HS-27A (cell line): ENCODE data around the gene SERPINF2.
"Not testable (repeated sequence)": the region's sequence is repeated elsewhere in the genome, so short reads cannot be mapped to it uniquely, and the experiment has no call there.

ENCODE experiments used
- DNase-seq: peaks from one replicate; pipeline ENCODE4 v3.0.0-alpha.2; 2012; ENCODE audit warnings: low read depth, missing footprints

The SERPINF2 gene

DNA sequence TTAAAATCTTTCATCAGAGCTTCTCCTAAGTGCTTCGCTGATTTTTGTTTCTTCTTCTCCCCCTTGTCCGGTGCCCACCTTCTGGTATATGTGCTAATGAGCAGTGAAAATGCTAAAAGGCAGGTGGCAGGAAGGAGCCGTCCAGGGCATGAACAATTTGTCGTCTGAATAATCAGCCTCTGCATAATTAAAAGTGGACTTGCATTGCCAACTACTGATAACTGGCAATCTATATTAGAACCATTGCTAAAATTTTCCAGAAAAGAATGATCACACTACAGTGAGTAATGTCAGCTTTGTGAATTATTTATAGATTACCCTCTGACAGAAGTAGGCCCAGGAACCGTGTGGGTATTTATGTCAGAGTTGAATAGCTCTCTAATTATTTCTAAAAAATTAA lies 47.3 kb downstream of the SERPINF2 start:
- DNase-seq: no peak

DNA sequence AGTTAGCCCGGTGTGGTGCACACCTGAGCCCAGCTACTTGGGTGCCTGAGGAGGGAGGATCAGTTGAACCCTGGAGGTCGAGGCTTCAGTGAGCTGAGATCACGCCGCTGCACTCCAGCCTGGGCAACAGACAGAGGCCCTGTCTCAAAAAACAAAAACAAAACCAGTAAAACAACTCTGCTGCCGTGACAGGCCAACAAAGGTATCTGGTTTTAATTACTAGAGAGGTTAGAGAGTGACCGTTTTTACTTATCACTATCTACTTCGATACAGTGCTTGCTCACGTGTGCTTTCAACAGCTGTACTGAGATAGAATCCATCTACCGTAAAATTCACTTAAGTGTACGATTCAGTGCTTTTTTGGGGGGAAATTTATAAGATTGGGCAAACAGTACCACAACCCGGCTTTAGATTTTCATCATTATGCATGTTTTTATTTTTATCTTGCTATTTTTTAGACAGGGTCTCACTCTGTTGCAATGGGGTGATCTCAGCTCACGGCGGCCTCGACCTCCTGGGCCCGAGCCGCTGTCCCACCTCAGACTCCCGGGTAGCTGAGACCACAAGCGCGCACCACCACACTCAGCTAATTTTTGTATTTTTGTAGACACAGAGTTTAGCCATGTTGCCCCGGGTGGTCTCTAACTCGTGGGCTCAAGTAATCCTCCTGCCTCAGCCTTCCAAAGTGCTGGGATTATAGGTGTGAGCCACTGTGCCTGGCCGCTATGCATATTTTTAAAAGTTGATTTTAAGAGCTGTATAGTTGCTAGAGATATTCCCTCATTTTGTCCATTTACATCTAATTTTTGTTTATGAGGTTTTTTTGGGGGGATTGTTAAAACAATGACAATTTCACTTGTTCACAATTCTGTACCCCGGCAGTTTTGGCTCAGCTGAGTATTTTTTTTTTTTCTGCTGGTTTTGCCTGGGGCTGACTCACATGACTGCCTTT lies 50.1 kb downstream of the SERPINF2 start:
- DNase-seq: no peak

- no peak for DNase-seq
These were observed 50.8 kb downstream of the SERPINF2 start for GRCh38 chr17:1793447-1793806.

DNA sequence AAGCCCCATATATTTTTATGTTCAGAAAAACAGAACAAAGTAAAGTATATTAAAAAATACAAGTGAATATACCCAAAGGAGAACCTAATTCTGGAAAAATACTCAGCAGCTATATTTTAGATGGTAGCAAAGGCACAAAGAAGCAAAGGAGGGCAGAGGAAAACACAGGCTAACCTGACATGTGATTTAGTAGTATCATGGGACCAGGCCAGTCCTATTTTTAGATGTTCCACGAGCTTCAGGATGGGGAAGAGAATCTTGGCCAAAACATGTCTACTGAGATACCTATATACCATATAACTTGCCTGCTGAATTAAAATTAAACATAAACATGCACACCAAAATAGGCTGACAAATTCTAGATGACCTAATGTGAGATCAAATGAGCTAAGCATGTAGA lies 54.1 kb downstream of the SERPINF2 start:
- no peak for DNase-seq

GRCh38 chr17:1797323-1797722 lies 54.7 kb downstream of the SERPINF2 start:
- no peak for DNase-seq

GRCh38 chr17:1797846-1798245 lies 55.2 kb downstream of the SERPINF2 start:
- not testable (repeated sequence) for DNase-seq

GRCh38 chr17:1800240-1800639 lies 57.6 kb downstream of the SERPINF2 start:
- DNase-seq: no peak

- DNase-seq: no peak
These were observed 58.0 kb downstream of the SERPINF2 start for GRCh38 chr17:1800712-1801111.

DNA sequence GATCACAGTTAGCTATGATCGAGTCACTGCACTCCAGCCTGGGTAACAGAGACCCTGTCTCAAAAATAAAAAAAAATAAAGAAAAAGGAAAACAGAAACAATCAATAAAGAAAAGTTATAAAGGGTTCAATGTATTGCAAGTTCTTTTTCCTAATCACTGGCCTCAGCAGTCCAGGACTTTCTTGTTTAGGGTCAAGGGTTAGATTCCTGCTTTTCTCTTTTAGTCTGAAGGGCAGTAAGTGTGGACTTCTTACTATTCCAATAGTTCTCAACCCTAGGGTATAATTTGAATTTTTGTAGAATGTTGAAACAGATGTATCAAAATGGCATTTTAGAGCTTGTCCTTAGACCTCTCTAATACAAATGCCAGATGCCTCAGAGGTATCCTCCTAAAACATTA lies 59.8 kb downstream of the SERPINF2 start:
- no peak for DNase-seq

- no peak for DNase-seq
These were observed 60.6 kb downstream of the SERPINF2 start for GRCh38 chr17:1803280-1803679.
